ENCODE results near the gene NKX2-3.

DNA sequence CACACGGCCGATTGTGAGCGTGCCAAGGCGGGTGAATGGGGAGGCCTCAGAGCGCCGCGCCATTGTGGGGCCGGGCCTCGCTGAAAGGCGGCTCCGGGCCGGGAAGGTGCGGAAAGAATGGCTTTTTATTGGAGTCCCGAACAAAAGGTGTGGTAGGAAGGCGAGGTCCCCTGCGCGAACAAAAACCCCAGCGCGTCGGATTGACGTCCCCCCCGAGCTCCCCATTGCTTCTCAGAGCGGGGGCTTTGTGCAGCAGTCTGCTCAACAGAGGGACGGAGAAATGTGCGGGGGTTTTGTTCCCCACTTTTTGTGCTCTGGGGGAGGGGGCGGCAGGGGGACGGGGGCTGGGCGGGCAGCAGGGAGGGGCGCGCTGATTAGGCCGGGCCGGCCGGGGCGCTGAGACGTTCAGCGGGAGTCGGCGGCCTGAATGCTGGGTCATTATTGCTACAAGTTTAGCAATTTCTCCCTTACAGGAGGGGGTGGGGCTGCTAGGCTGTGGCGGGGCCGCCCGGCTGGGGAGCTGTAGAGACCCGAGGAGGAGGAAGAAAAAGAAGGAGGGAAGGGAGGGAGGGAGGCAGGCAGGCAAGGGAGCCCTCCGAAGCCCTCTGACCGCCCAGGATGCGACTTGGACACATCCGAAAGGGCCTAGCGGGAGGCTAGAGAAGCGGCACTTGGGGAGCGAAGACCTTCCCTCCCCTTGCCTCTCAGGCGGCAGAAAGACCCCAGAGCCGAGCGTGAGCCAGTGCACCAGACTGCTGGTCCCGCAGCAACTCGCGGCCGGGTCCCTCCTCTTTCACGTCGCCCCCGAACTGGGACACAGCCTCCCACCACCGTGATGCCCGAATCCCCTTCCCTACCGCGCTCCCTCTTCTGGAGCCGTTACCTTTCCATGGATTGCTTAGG lies 4.6 kb downstream of the NKX2-3 start:
- TF ChIP-seq, protein P1, sequence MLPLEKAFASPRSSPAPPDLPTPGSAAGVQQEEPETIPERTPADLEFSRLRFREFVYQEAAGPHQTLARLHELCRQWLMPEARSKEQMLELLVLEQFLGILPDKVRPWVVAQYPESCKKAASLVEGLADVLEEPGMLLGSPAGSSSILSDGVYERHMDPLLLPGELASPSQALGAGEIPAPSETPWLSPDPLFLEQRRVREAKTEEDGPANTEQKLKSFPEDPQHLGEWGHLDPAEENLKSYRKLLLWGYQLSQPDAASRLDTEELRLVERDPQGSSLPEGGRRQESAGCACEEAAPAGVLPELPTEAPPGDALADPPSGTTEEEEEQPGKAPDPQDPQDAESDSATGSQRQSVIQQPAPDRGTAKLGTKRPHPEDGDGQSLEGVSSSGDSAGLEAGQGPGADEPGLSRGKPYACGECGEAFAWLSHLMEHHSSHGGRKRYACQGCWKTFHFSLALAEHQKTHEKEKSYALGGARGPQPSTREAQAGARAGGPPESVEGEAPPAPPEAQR (tag by site-specific recombination; IDR thresholded peaks at IDR 0.05), result no peak
- TF ChIP-seq GLI4 (tag by site-specific recombination; IDR thresholded peaks at IDR 0.05) (no peak), ZFP3 (tag by site-specific recombination; IDR thresholded peaks at IDR 0.05; ENCODE audit: low read depth) (no peak), MZF1 (tag by site-specific recombination; IDR thresholded peaks at IDR 0.05; ENCODE audit: borderline replicate concordance) (no peak), ZFP37 (tag by site-specific recombination; IDR thresholded peaks at IDR 0.05) (no peak), ZNF792 (tag by site-specific recombination; IDR thresholded peaks at IDR 0.05) (no peak), ZNF10 (tag by site-specific recombination; IDR thresholded peaks at IDR 0.05) (no peak)
- TF ChIP-seq, protein P2, sequence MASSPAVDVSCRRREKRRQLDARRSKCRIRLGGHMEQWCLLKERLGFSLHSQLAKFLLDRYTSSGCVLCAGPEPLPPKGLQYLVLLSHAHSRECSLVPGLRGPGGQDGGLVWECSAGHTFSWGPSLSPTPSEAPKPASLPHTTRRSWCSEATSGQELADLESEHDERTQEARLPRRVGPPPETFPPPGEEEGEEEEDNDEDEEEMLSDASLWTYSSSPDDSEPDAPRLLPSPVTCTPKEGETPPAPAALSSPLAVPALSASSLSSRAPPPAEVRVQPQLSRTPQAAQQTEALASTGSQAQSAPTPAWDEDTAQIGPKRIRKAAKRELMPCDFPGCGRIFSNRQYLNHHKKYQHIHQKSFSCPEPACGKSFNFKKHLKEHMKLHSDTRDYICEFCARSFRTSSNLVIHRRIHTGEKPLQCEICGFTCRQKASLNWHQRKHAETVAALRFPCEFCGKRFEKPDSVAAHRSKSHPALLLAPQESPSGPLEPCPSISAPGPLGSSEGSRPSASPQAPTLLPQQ (tag by site-specific recombination; IDR thresholded peaks at IDR 0.05), result no peak
